Stimulated activated CD4-positive, alpha-beta T cell treated with anti-CD3 and anti-CD28 coated beads, Interleukin-15, amount 100 ng/mL, for 24 hours (primary cell): ENCODE data around the gene GRIK5.

ENCODE experiments used
- DNase-seq: peaks from one replicate; pipeline ENCODE4 v3.0.0-alpha.2; 2020

GRIK5 gene

GRCh38 chr19:41981724-41982123 is 88.3 kb downstream of the GRIK5 start:
- DNase-seq, result no peak

- DNase-seq, result no peak
Observed at GRCh38 chr19:41978470-41978869, 91.5 kb downstream of the GRIK5 start.

GRCh38 chr19:41977916-41978315 is 92.1 kb downstream of the GRIK5 start:
- no peak for DNase-seq

GRCh38 chr19:41974652-41975051 is 95.4 kb downstream of the GRIK5 start:
- DNase-seq, result no peak

- no peak for DNase-seq
Observed at GRCh38 chr19:41971363-41971762, 98.6 kb downstream of the GRIK5 start.

- no peak for DNase-seq
Observed at GRCh38 chr19:41969772-41970458, 100.1 kb downstream of the GRIK5 start.

GRCh38 chr19:41968751-41969595 is 101.0 kb downstream of the GRIK5 start:
- no peak for DNase-seq

- no peak for DNase-seq
Observed at GRCh38 chr19:41967054-41967783, 102.8 kb downstream of the GRIK5 start.

GRCh38 chr19:41965106-41965505 is 104.9 kb downstream of the GRIK5 start:
- DNase-seq, result no peak

GRCh38 chr19:41960973-41961372 is 109.0 kb downstream of the GRIK5 start:
- DNase-seq, result no peak

- DNase-seq, result peak; percentile 93
Observed at GRCh38 chr19:41959056-41960053, 110.7 kb downstream of the GRIK5 start, which contains the start of gene RABAC1. RABAC1 (minus strand) TSS chr19:41959321; CDS start chr19:41959292, 29 bp downstream.

GRCh38 chr19:41958367-41959055 is 111.5 kb downstream of the GRIK5 start:
- peak; percentile 94 for DNase-seq

GRCh38 chr19:41957838-41958366 is 112.1 kb downstream of the GRIK5 start:
- DNase-seq, result peak; percentile 61

- DNase-seq, result no peak
Observed at GRCh38 chr19:41957161-41957837, 112.7 kb downstream of the GRIK5 start.

- no peak for DNase-seq
Observed at GRCh38 chr19:41956621-41957020, 113.4 kb downstream of the GRIK5 start.

GRCh38 chr19:41955521-41955920 is 114.5 kb downstream of the GRIK5 start:
- no peak for DNase-seq

- DNase-seq, result peak; percentile 91
Observed at GRCh38 chr19:41951686-41952172, 118.3 kb downstream of the GRIK5 start.
